PC-9 (cell line): ENCODE measurements around the gene INO80. TPM values are rescaled to one million over a fixed set of nuclear protein-coding genes. Genes with fewer than 3 reads are reported as not detected.

Experiments used
- BruUV-seq: library from RNA; stranded (reverse); fragments of 400-500 nt; replicated peaks from 2 replicates; lab custom pipeline; 2021; lab: Mats Ljungman, UMichigan
- CTCF ChIA-PET: fragments of 300-600 bp; sonication (Branson Sonifier 250); formaldehyde crosslinking; loops from one replicate; lab custom pipeline; 2022; ENCODE audit warnings: antibody characterized with exemption; lab: Charles Lee
- POLR2A ChIA-PET: fragments of 300-600 bp; sonication (Branson Sonifier 250); formaldehyde crosslinking; loops from one replicate; lab custom pipeline; 2022; ENCODE audit warnings: antibody characterized with exemption; ENCODE audit not compliant: unreplicated experiment; lab: Charles Lee
- DNase-seq, 2 experiments: peaks; one replicate each; pipeline versions ENCODE4 v3.0.0 to v3.0.0-alpha.2; 2015 to 2022; ENCODE audit warnings: mixed read lengths in 1 of 2
- H2AFZ ChIP-seq: fragments of 200-600 bp; sonication (generic); 2 replicates; pipeline ENCODE4 v1.8.1; 2017; ENCODE audit warnings: antibody characterized with exemption
- H3F3A ChIP-seq: fragments of 200-600 bp; sonication (generic); 2 replicates; pipeline ENCODE4 v1.8.1; 2017; ENCODE audit warnings: antibody characterized with exemption, mild to moderate bottlenecking, low read depth; ENCODE audit not compliant: insufficient read depth
- H3K27ac ChIP-seq: fragments of 200-600 bp; sonication (generic); 2 replicates; pipeline ENCODE4 v1.6.1; 2016; ENCODE audit warnings: mixed run types
- H3K27me3 ChIP-seq: fragments of 200-600 bp; sonication (generic); 2 replicates; pipeline ENCODE4 v1.6.1; 2016; ENCODE audit warnings: low read depth, mixed run types; ENCODE audit not compliant: insufficient read depth
- H3K36me3 ChIP-seq: fragments of 200-600 bp; sonication (generic); 2 replicates; pipeline ENCODE4 v1.6.1; 2016; ENCODE audit warnings: low read depth, mixed run types
- H3K4me1 ChIP-seq: fragments of 200-600 bp; sonication (generic); replicated peaks from 2 replicates; pipeline ENCODE4 v1.6.1; 2016; ENCODE audit warnings: mixed run types; ENCODE audit not compliant: insufficient read depth
- H3K4me2 ChIP-seq: fragments of 200-600 bp; sonication (generic); 2 replicates; pipeline ENCODE4 v1.6.1; 2017; ENCODE audit warnings: mixed run types
- H3K4me3 ChIP-seq: fragments of 200-600 bp; sonication (generic); 2 replicates; pipeline ENCODE4 v1.6.1; 2016; ENCODE audit warnings: mixed run types
- H3K79me2 ChIP-seq: fragments of 200-600 bp; sonication (generic); 2 replicates; pipeline ENCODE4 v1.6.1; 2017; ENCODE audit warnings: low read depth, mixed run types
- H3K9me2 ChIP-seq: fragments of 200-600 bp; sonication (generic); 2 replicates; pipeline ENCODE4 v1.8.1; 2017; ENCODE audit warnings: mild to moderate bottlenecking; ENCODE audit not compliant: insufficient read depth
- H3K9me3 ChIP-seq: fragments of 200-600 bp; sonication (generic); 2 replicates; pipeline ENCODE4 v1.8.1; 2016; ENCODE audit warnings: low read depth; ENCODE audit not compliant: insufficient read depth
- H4K20me1 ChIP-seq: fragments of 200-600 bp; sonication (generic); 2 replicates; pipeline ENCODE4 v1.8.1; 2017; ENCODE audit not compliant: insufficient read depth
- CTCF ChIP-seq: fragments of 200-600 bp; sonication (generic); conservative IDR thresholded peaks from 2 replicates; pipeline ENCODE4 v1.6.1; 2017; ENCODE audit warnings: mixed run types, antibody characterized with exemption, mild to moderate bottlenecking, moderate library complexity
- EZH2 ChIP-seq: fragments of 200-600 bp; sonication (generic); IDR thresholded peaks from 2 replicates; pipeline ENCODE4 v1.8.0; 2017; ENCODE audit warnings: antibody characterized with exemption, low read depth
- intact Hi-C: fragments of 100-400 bp; cut with micrococcal nuclease; formaldehyde crosslinking; loops from one replicate; pipeline ENCODE4 v1.10.0; 2022; ENCODE audit not compliant: unreplicated experiment
- total RNA-seq: library from RNA; stranded (reverse); gene quantifications from 2 replicates; pipeline ENCODE4 v1.2.3, GENCODE V29; 2021

Gene INO80
- total RNA-seq, 1 experiment from 2014 or later = 18.8 TPM

DNA sequence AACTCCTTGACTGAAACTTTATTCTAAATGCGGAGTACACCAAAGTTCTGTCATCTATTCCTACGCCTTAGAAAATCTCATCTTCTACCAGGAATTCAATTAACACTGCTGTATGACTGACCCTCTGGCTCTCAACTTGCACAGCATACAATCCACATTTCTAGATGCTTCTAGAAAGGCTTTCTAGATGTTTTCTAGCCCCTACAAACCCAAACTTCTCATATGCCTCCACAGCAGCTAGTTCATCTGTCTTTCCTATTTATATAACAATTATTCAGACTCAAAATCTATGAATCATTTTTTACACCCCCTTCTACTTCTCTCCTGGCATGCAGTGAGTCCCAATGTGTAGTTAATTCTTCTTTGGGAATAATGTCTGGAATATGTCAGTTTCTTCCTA is 13.2 kb downstream of the INO80 start:
- Histone ChIP-seq H3K9me3 (no peaks in the 10 kb centered on the region), H4K20me1 (peaks cover 28% of the 10 kb centered on the region), H3K4me2 (no peak overlapping the region), H3K79me2 (peaks cover 77% of the 10 kb centered on the region), H3K4me1 (no peaks in the 10 kb centered on the region), H3F3A (no peaks in the 10 kb centered on the region), H3K27me3 (no peaks in the 10 kb centered on the region), H3K36me3 (no peaks in the 10 kb centered on the region), H3K9me2 (no peaks in the 10 kb centered on the region), H3K27ac (no peak overlapping the region), H3K4me3 (no peak overlapping the region), H2AFZ (no peak overlapping the region)
- no TSS peak for BruUV-seq
- no peak for TF ChIP-seq EZH2
- no peak for TF ChIP-seq CTCF
- no peak for DNase-seq
- ChIA-PET POLR2A (interaction anchor here (0.9 kb wide), 1 partner anchor 54 kb away, joined by 6 read pairs; no protein-coding TSS in a partner anchor), CTCF (no interaction called here)
- intact Hi-C loops = no loop called here

DNA sequence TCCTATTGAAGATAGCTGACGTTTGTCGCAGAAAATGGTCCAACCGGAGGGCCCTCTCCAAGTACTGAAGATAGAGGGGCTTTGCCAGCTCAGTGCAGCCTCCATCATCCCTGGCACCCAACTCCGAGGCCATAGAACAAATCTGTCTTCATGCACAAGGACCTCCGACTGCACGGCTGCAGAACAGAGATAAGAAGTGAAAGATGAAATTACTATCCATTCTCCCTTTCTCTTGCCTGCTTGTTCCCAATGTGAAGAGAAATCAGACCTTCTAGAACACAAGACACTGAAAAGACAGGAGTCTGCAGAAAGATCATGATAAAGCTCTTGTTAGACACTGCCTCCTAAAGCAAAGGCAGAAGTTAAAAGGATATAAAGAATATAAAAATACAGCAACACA is 19.9 kb downstream of the INO80 start:
- peaks cover 19% of the 10 kb centered on the region for H3K79me2 ChIP-seq

GRCh38 chr15:41085029-41085428 is 31.1 kb downstream of the INO80 start:
- no TSS peak for BruUV-seq
- no peak for TF ChIP-seq CTCF
- no peak for TF ChIP-seq EZH2
- no peaks in the 10 kb centered on the region; the same call in 1 of the 2 replicates for H4K20me1 ChIP-seq
- no peaks in the 10 kb centered on the region for H3K4me1 ChIP-seq
- no peaks in the 10 kb centered on the region for H3K9me2 ChIP-seq
- no peak overlapping the region for H3K4me2 ChIP-seq
- intact Hi-C loops = no loop called here
- H2AFZ ChIP-seq = no peak overlapping the region
- H3K4me3 ChIP-seq = no peak overlapping the region
- no peak overlapping the region for H3K27ac ChIP-seq
- peaks cover 3% of the 10 kb centered on the region; the same call in 1 of the 2 replicates for H3F3A ChIP-seq
- ChIA-PET CTCF (no interaction called here), POLR2A (no interaction called here)
- no peaks in the 10 kb centered on the region for H3K9me3 ChIP-seq
- no peaks in the 10 kb centered on the region for H3K27me3 ChIP-seq
- H3K79me2 ChIP-seq = no peaks in the 10 kb centered on the region
- H3K36me3 ChIP-seq = peaks cover 20% of the 10 kb centered on the region; the same call in 1 of the 2 replicates
- no peak for DNase-seq

More for the DNA sequence above, 19.9 kb downstream of the INO80 start:
- no TSS peak for BruUV-seq
- Histone ChIP-seq H3K27ac (no peak overlapping the region), H3F3A (no peaks in the 10 kb centered on the region), H4K20me1 (peaks cover 19% of the 10 kb centered on the region; the same call in 1 of the 2 replicates), H3K4me1 (no peaks in the 10 kb centered on the region), H3K36me3 (peaks cover 5% of the 10 kb centered on the region; the same call in 1 of the 2 replicates), H2AFZ (no peak overlapping the region), H3K9me3 (no peaks in the 10 kb centered on the region), H3K27me3 (no peaks in the 10 kb centered on the region), H3K9me2 (no peaks in the 10 kb centered on the region), H3K4me3 (no peak overlapping the region), H3K4me2 (no peak overlapping the region)
- no peak for DNase-seq
- ChIA-PET POLR2A (no interaction called here), CTCF (no interaction called here)
- TF ChIP-seq EZH2 = no peak
- TF ChIP-seq CTCF = no peak
- intact Hi-C loops = loop anchor here (10.0 kb wide), 1 partner anchor 111 kb away; no protein-coding TSS in a partner anchor
